OCI-LY3 (cell line): ENCODE data around the gene CD200R1.

Experiments
- CTCF ChIP-seq: fragments of 200-600, 300-600 bp; sonication (generic); IDR thresholded peaks from 2 replicates; pipeline ENCODE4 v1.5.1; 2014; ENCODE audit warnings: antibody characterized with exemption, low read length, low read depth
- EZH2phosphoT487 ChIP-seq: fragments of 200-600 bp; shearing (Covaris generic); IDR thresholded peaks from 2 replicates; pipeline ENCODE4 v1.6.1; 2018; ENCODE audit warnings: antibody characterized with exemption, mixed run types, low read depth

GRCh38 chr3:113000691-113001090, 25.8 kb upstream of the CD200R1 start:
- no peak for TF ChIP-seq CTCF
- TF ChIP-seq EZH2phosphoT487, result no peak
